SH-SY5Y (cell line): ENCODE results near the gene CHMP2A.

ENCODE experiments used
- GATA2 ChIP-seq: IDR thresholded peaks from 2 replicates; pipeline ENCODE4 v1.6.1; 2011; ENCODE audit warnings: mild to moderate bottlenecking, low read depth, low read length
- GATA3 ChIP-seq: IDR thresholded peaks from 2 replicates; pipeline ENCODE4 v1.6.1; 2011; ENCODE audit warnings: low read depth, mild to moderate bottlenecking, low read length, moderate library complexity

DNA sequence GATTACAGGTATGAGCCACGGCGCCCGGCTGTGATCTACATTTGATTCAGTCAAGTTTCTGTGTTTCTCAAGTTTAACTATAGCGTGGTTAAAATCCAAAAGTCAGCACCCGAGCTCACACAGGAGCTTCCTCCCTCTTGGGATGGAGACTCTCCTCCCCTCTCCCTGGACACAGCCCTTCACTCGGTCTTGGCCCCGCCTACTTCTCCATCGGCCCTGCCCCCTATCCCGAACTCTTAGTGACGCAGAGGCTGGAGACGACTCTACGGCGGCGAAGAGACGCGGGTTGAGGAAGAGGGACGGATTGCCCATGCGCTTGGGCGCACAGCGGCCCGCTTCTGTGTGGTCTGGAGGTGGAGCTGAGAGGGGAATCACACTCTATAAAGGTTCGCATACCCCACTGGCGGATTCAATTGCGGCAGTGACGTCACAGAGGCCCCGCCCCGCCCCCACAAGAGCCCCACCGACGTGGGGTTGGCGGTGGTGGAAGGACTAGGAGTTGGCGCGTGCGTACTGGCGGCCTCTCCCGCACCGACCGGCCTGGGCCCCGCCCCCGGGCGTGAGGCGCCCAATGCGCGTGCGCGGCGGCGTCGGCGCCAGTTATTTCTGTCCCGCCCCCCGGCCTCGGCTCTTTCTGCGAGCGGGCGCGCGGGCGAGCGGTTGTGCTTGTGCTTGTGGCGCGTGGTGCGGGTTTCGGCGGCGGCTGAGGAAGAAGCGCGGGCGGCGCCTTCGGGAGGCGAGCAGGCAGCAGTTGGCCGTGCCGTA lies 10.9 kb downstream of the CHMP2A start, which contains the start of gene TRIM28:
- TF ChIP-seq GATA2 (no peak), GATA3 (no peak)
